ENCODE measurements around the gene IP6K3. TPM values are rescaled to one million over a fixed set of nuclear protein-coding genes. Genes with fewer than 3 reads are reported as not detected.

Gene IP6K3
- total and polyA plus RNA-seq, 2 experiments from 2014 or later: 0.14 to 0.16 TPM

- no peaks in the 10 kb centered on the region for H3K79me2 ChIP-seq (replicated peaks; ENCODE audit: insufficient read depth)
- Mint-ChIP-seq H3K27me3 (ENCODE audit: insufficient read depth, low read depth, poor library complexity) (peaks cover 12% of the 10 kb centered on the region), H3K4me3 (no peak overlapping the region), H3K9me3 (no peaks in the 10 kb centered on the region), H3K36me3 (ENCODE audit: low read depth) (no peaks in the 10 kb centered on the region), H3K27ac (no peak overlapping the region), H3K4me1 (peaks cover 24% of the 10 kb centered on the region)
- no peak overlapping the region for H3K27ac ChIP-seq (ENCODE audit: low read depth)
- H3K4me2 ChIP-seq: no peak overlapping the region
- no peaks in the 10 kb centered on the region for H3K27me3 ChIP-seq (ENCODE audit: insufficient read depth)
- no peak for DNase-seq (ENCODE audit: low spot score)
- H3K4me1 ChIP-seq (ENCODE audit: insufficient read depth): no peaks in the 10 kb centered on the region
- ATAC-seq: no peak
- H3K9me2 ChIP-seq (ENCODE audit: insufficient read depth): no peaks in the 10 kb centered on the region
- no peak overlapping the region for H2AFZ ChIP-seq
- no peak overlapping the region for H3K4me3 ChIP-seq
- no peaks in the 10 kb centered on the region for H3K36me3 ChIP-seq (ENCODE audit: insufficient read depth)
- H4K20me1 ChIP-seq (replicated peaks; ENCODE audit: insufficient read depth): no peaks in the 10 kb centered on the region
- TF ChIP-seq JUNB (IDR thresholded peaks at IDR 0.05; ENCODE audit: unreplicated experiment) (no peak), POLR2AphosphoS5 (IDR thresholded peaks at IDR 0.05; ENCODE audit: low read depth) (no peak), ZNF114 (CRISPR knock-in tag; IDR thresholded peaks at IDR 0.05) (no peak)
- no peaks in the 10 kb centered on the region for H3F3A ChIP-seq (replicated peaks; ENCODE audit: low read depth)
Measured at GRCh38 chr6:33727932-33728331, 18.8 kb downstream of the IP6K3 start.

- Mint-ChIP-seq H3K27me3 (ENCODE audit: insufficient read depth, low read depth, poor library complexity) (peaks cover 12% of the 10 kb centered on the region), H3K36me3 (ENCODE audit: low read depth) (no peaks in the 10 kb centered on the region), H3K9me3 (no peaks in the 10 kb centered on the region), H3K27ac (no peak overlapping the region), H3K4me1 (peaks cover 24% of the 10 kb centered on the region), H3K4me3 (no peak overlapping the region)
- Histone ChIP-seq H3K36me3 (ENCODE audit: insufficient read depth) (no peaks in the 10 kb centered on the region), H4K20me1 (replicated peaks; ENCODE audit: insufficient read depth) (no peaks in the 10 kb centered on the region), H3K27me3 (ENCODE audit: insufficient read depth) (no peaks in the 10 kb centered on the region), H3K9me2 (ENCODE audit: insufficient read depth) (no peaks in the 10 kb centered on the region), H3K79me2 (replicated peaks; ENCODE audit: insufficient read depth) (no peaks in the 10 kb centered on the region), H3K4me3 (no peak overlapping the region), H3K4me1 (ENCODE audit: insufficient read depth) (no peaks in the 10 kb centered on the region), H3K27ac (ENCODE audit: low read depth) (no peak overlapping the region), H2AFZ (no peak overlapping the region), H3F3A (replicated peaks; ENCODE audit: low read depth) (no peaks in the 10 kb centered on the region), H3K4me2 (no peak overlapping the region)
- DNase-seq (ENCODE audit: low spot score) (no peak), ATAC-seq (no peak)
- no peak for TF ChIP-seq ZNF462 (CRISPR knock-in tag; IDR thresholded peaks at IDR 0.05)
- TF ChIP-seq CTCF (conservative IDR thresholded peaks at IDR 0.05; ENCODE audit: low read depth in 2 of 2): no peak
- no peak for TF ChIP-seq ZNF331 (CRISPR knock-in tag; IDR thresholded peaks at IDR 0.05; ENCODE audit: low read depth)
- no peak for TF ChIP-seq CREB1 (CRISPR knock-in tag; IDR thresholded peaks at IDR 0.05; ENCODE audit: low read depth)
- TF ChIP-seq ZNF114 (CRISPR knock-in tag; IDR thresholded peaks at IDR 0.05): no peak
- no peak for TF ChIP-seq POLR2AphosphoS5 (IDR thresholded peaks at IDR 0.05; ENCODE audit: low read depth)
- no peak for TF ChIP-seq ETS1 (IDR thresholded peaks at IDR 0.05)
- TF ChIP-seq EZH2phosphoT487 (IDR thresholded peaks at IDR 0.05; ENCODE audit: unreplicated experiment): no peak
- no peak for TF ChIP-seq JUNB (IDR thresholded peaks at IDR 0.05; ENCODE audit: unreplicated experiment)
Measured at GRCh38 chr6:33727126-33727525, 19.6 kb downstream of the IP6K3 start.

Measured in GM23338 (cell line).